ENCODE results near the gene IFITM5.
A peak's percentile ranks its signal among the peaks of the same experiment; 100 is the strongest.

The IFITM5 gene

GRCh38 chr11:257766-258493 lies 41.4 kb downstream of the IFITM5 start:
- DNase-seq: no peak

GRCh38 chr11:256952-257737 lies 42.2 kb downstream of the IFITM5 start:
- DNase-seq: no peak

- no peak for DNase-seq
Measured at GRCh38 chr11:255816-256215, 43.5 kb downstream of the IFITM5 start.

- DNase-seq: no peak
Measured at GRCh38 chr11:255176-255575, 44.1 kb downstream of the IFITM5 start.

- no peak for DNase-seq
Measured at GRCh38 chr11:253886-254270, 45.4 kb downstream of the IFITM5 start.

GRCh38 chr11:253160-253885 lies 46.0 kb downstream of the IFITM5 start:
- DNase-seq: no peak

GRCh38 chr11:252666-253065 lies 46.7 kb downstream of the IFITM5 start:
- DNase-seq: no peak

GRCh38 chr11:251550-251949 lies 47.8 kb downstream of the IFITM5 start:
- DNase-seq: no peak

GRCh38 chr11:250740-251299 lies 48.5 kb downstream of the IFITM5 start:
- DNase-seq: peak; percentile 85

GRCh38 chr11:250274-250673 lies 49.1 kb downstream of the IFITM5 start:
- DNase-seq: no peak

GRCh38 chr11:249062-249461 lies 50.3 kb downstream of the IFITM5 start:
- no peak for DNase-seq

Data from CD4-positive, alpha-beta T cell treated with Interleukin-21 for 1 hour (primary cell).